Stomach smooth muscle (tissue), 2 donors: ENCODE data around the gene GRM4.

Source experiments
- H3K27ac ChIP-seq: one replicate; pipeline ENCODE4 v1.7.0; 2013; ENCODE audit warnings: mild to moderate bottlenecking, low read length, inconsistent platforms
- H3K27me3 ChIP-seq, 2 donors: one replicate each; pipeline ENCODE4 v1.7.0; 2013; ENCODE audit warnings: low read length in 2 of 2; ENCODE audit not compliant: insufficient read depth in 2 of 2, control insufficient read depth in 1 of 2
- H3K36me3 ChIP-seq, 2 donors: one replicate each; pipeline ENCODE4 v1.7.0; 2013; ENCODE audit warnings: low read length in 2 of 2; ENCODE audit not compliant: control insufficient read depth in 2 of 2, insufficient read depth in 2 of 2
- H3K4me1 ChIP-seq: one replicate; pipeline ENCODE4 v1.7.0; 2013; ENCODE audit warnings: low read length; ENCODE audit not compliant: control insufficient read depth, insufficient read depth
- H3K4me3 ChIP-seq, 2 donors: one replicate each; pipeline ENCODE4 v1.7.0; 2013; ENCODE audit warnings: low read length in 2 of 2
- H3K9ac ChIP-seq, 2 donors: one replicate each; pipeline ENCODE4 v1.7.0; 2013; ENCODE audit warnings: low read length in 2 of 2, mild to moderate bottlenecking in 1 of 2
- H3K9me3 ChIP-seq, 2 donors: one replicate each; pipeline ENCODE4 v1.7.0; 2013; ENCODE audit warnings: low read length in 2 of 2; ENCODE audit not compliant: control insufficient read depth in 2 of 2
- donor health status: healthy.
- donor health status: Pancreatic carcinoma.

GRM4 gene

GRCh38 chr6:34000281-34000680 lies 145.6 kb downstream of the GRM4 start:
- H3K36me3 ChIP-seq: no peaks in the 10 kb centered on the region
- no peak overlapping the region for H3K4me3 ChIP-seq

GRCh38 chr6:33999567-33999966 lies 146.3 kb downstream of the GRM4 start:
- H3K9ac ChIP-seq: no peak overlapping the region
- H3K4me3 ChIP-seq: no peak overlapping the region
- peaks cover 0 to 11% of the 10 kb centered on the region in 2 donors for H3K9me3 ChIP-seq
- no peak overlapping the region for H3K27ac ChIP-seq
- H3K4me1 ChIP-seq: no peaks in the 10 kb centered on the region
- no peaks in the 10 kb centered on the region for H3K36me3 ChIP-seq
- H3K27me3 ChIP-seq: peaks cover 0 to 7% of the 10 kb centered on the region in 2 donors

More at GRCh38 chr6:34000281-34000680, 145.6 kb downstream of the GRM4 start:
- Histone ChIP-seq H3K27me3 (peaks cover 0 to 5% of the 10 kb centered on the region in 2 donors), H3K4me1 (no peaks in the 10 kb centered on the region), H3K27ac (no peak overlapping the region), H3K9ac (no peak overlapping the region), H3K9me3 (peaks cover 0 to 11% of the 10 kb centered on the region in 2 donors)

GRCh38 chr6:33998660-33999059 lies 147.2 kb downstream of the GRM4 start:
- Histone ChIP-seq H3K27me3 (peaks cover 0 to 12% of the 10 kb centered on the region in 2 donors), H3K4me3 (no peak overlapping the region), H3K36me3 (no peaks in the 10 kb centered on the region), H3K27ac (no peak overlapping the region), H3K4me1 (no peaks in the 10 kb centered on the region), H3K9me3 (peaks cover 0 to 11% of the 10 kb centered on the region in 2 donors), H3K9ac (no peak overlapping the region)

- no peak overlapping the region for H3K9ac ChIP-seq
- no peak overlapping the region for H3K27ac ChIP-seq
- H3K4me3 ChIP-seq: no peak overlapping the region
- peaks cover 0 to 5% of the 10 kb centered on the region in 2 donors for H3K9me3 ChIP-seq
- H3K27me3 ChIP-seq: peaks cover 0 to 9% of the 10 kb centered on the region in 2 donors
- H3K4me1 ChIP-seq: no peaks in the 10 kb centered on the region
- no peaks in the 10 kb centered on the region for H3K36me3 ChIP-seq
Measured at GRCh38 chr6:33997265-33997664, 148.6 kb downstream of the GRM4 start.

GRCh38 chr6:33996120-33996475 lies 149.8 kb downstream of the GRM4 start:
- no peak overlapping the region for H3K9ac ChIP-seq
- H3K36me3 ChIP-seq: no peaks in the 10 kb centered on the region
- H3K9me3 ChIP-seq: peaks cover 0 to 5% of the 10 kb centered on the region in 2 donors
- H3K4me1 ChIP-seq: no peaks in the 10 kb centered on the region
- peaks cover 0 to 7% of the 10 kb centered on the region in 2 donors for H3K27me3 ChIP-seq
- no peak overlapping the region for H3K4me3 ChIP-seq
- H3K27ac ChIP-seq: no peak overlapping the region

GRCh38 chr6:33995309-33996119 lies 150.4 kb downstream of the GRM4 start:
- Histone ChIP-seq H3K9ac (no peak overlapping the region), H3K36me3 (no peaks in the 10 kb centered on the region), H3K27me3 (peaks cover 0 to 7% of the 10 kb centered on the region in 2 donors), H3K4me3 (no peak overlapping the region), H3K4me1 (no peaks in the 10 kb centered on the region), H3K27ac (no peak overlapping the region), H3K9me3 (peaks cover 0 to 5% of the 10 kb centered on the region in 2 donors)

- no peak overlapping the region for H3K27ac ChIP-seq
- peaks cover 0 to 5% of the 10 kb centered on the region in 2 donors for H3K9me3 ChIP-seq
- no peak overlapping the region for H3K4me3 ChIP-seq
- H3K9ac ChIP-seq: no peak overlapping the region
- H3K4me1 ChIP-seq: no peaks in the 10 kb centered on the region
- no peaks in the 10 kb centered on the region for H3K36me3 ChIP-seq
- peaks cover 0 to 7% of the 10 kb centered on the region in 2 donors for H3K27me3 ChIP-seq
Measured at GRCh38 chr6:33994472-33995308, 151.2 kb downstream of the GRM4 start.

GRCh38 chr6:33993653-33994471 lies 152.0 kb downstream of the GRM4 start:
- H3K36me3 ChIP-seq: no peaks in the 10 kb centered on the region
- no peak overlapping the region for H3K4me3 ChIP-seq
- no peaks in the 10 kb centered on the region for H3K4me1 ChIP-seq
- no peak overlapping the region for H3K9ac ChIP-seq
- peaks cover 0 to 7% of the 10 kb centered on the region in 2 donors for H3K27me3 ChIP-seq
- peaks cover 0 to 5% of the 10 kb centered on the region in 2 donors for H3K9me3 ChIP-seq
- no peak overlapping the region for H3K27ac ChIP-seq

- no peaks in the 10 kb centered on the region for H3K36me3 ChIP-seq
- H3K4me1 ChIP-seq: no peaks in the 10 kb centered on the region
- H3K9ac ChIP-seq: no peak overlapping the region
- no peak overlapping the region for H3K27ac ChIP-seq
- H3K4me3 ChIP-seq: no peak overlapping the region
- peaks cover 0 to 7% of the 10 kb centered on the region in 2 donors for H3K27me3 ChIP-seq
- peaks cover 0 to 5% of the 10 kb centered on the region in 2 donors for H3K9me3 ChIP-seq
Measured at GRCh38 chr6:33993091-33993490, 152.8 kb downstream of the GRM4 start.

- no peak overlapping the region for H3K9ac ChIP-seq
- no peak overlapping the region for H3K27ac ChIP-seq
- no peaks in the 10 kb centered on the region for H3K9me3 ChIP-seq
- H3K4me1 ChIP-seq: no peaks in the 10 kb centered on the region
- H3K27me3 ChIP-seq: peaks cover 0 to 7% of the 10 kb centered on the region in 2 donors
- no peak overlapping the region for H3K4me3 ChIP-seq
- H3K36me3 ChIP-seq: no peaks in the 10 kb centered on the region
Measured at GRCh38 chr6:33992191-33992590, 153.7 kb downstream of the GRM4 start.
